ENCODE results near the gene ANKRD65.
"Not testable (repeated sequence)": the region's sequence is repeated elsewhere in the genome, so short reads cannot be mapped to it uniquely, and the experiment has no call there.

ANKRD65 gene

GRCh38 chr1:1430114-1430982, 9.3 kb upstream of the ANKRD65 start:
- DNase-seq: no peak

GRCh38 chr1:1429671-1430073, 8.6 kb upstream of the ANKRD65 start:
- no peak for DNase-seq

GRCh38 chr1:1428967-1429366, 7.9 kb upstream of the ANKRD65 start:
- not testable (repeated sequence) for DNase-seq

- no peak for DNase-seq
These were observed 7.1 kb upstream of the ANKRD65 start for GRCh38 chr1:1428174-1428573.

GRCh38 chr1:1427820-1428148, 6.7 kb upstream of the ANKRD65 start:
- no peak for DNase-seq

- DNase-seq: no peak
These were observed 6.2 kb upstream of the ANKRD65 start for GRCh38 chr1:1427106-1427819.

- DNase-seq: no peak
These were observed 5.5 kb upstream of the ANKRD65 start for GRCh38 chr1:1426496-1427105.

GRCh38 chr1:1425753-1426495, 4.8 kb upstream of the ANKRD65 start:
- no peak for DNase-seq

- DNase-seq: no peak
These were observed 4.3 kb upstream of the ANKRD65 start for GRCh38 chr1:1425426-1425752.

GRCh38 chr1:1424707-1425106, 3.6 kb upstream of the ANKRD65 start:
- DNase-seq: no peak

- DNase-seq: no peak
These were observed 2.1 kb upstream of the ANKRD65 start for GRCh38 chr1:1423245-1423597.

GRCh38 chr1:1422465-1423244, 1.6 kb upstream of the ANKRD65 start:
- DNase-seq: no peak

GRCh38 chr1:1421907-1422464, 910 bp upstream of the ANKRD65 start:
- no peak for DNase-seq

GRCh38 chr1:1420654-1421141, 378 bp downstream of the ANKRD65 start:
- no peak for DNase-seq

- DNase-seq: no peak
These were observed 1.0 kb downstream of the ANKRD65 start for GRCh38 chr1:1419813-1420653.

GRCh38 chr1:1419363-1419812, 1.7 kb downstream of the ANKRD65 start:
- no peak for DNase-seq

- no peak for DNase-seq
These were observed 2.4 kb downstream of the ANKRD65 start for GRCh38 chr1:1418464-1419362.

GRCh38 chr1:1417825-1418463, 3.1 kb downstream of the ANKRD65 start:
- DNase-seq: not testable (repeated sequence)

GRCh38 chr1:1417396-1417795, 3.7 kb downstream of the ANKRD65 start:
- not testable (repeated sequence) for DNase-seq

All from NCI-H748 treated with DMSO at 0.1 percent for 48 hours (cell line).